HepG2 (cell line): ENCODE data around the gene RELL2. TPM values are rescaled to one million over a fixed set of nuclear protein-coding genes. Genes with fewer than 3 reads are reported as not detected.

ENCODE experiments used
- ATAC-seq: fragments of 200-7000 bp; cut with Tn5 transposase; 3 replicates; pipeline ENCODE4 v1.9.1; 2020; ENCODE audit warnings: mild to moderate bottlenecking, moderate library complexity
- BruUV-seq: library from RNA; stranded (reverse); fragments of 400-500 nt; replicated peaks from 2 replicates; lab custom pipeline; 2021; lab: Mats Ljungman, UMichigan
- CTCF ChIA-PET: fragments of 300-600 bp; formaldehyde crosslinking; extraction: SDS; loops from one replicate; lab custom pipeline; 2021; ENCODE audit warnings: low total read pairs, inconsistent platforms, low intra/inter-chr PET ratio; lab: Yijun Ruan, JAX
- POLR2A ChIA-PET: fragments of 350-600 bp; sonication (Branson Sonifier 250); formaldehyde crosslinking; loops from one replicate; lab custom pipeline; 2020; ENCODE audit warnings: antibody characterized with exemption, inconsistent platforms; lab: Yijun Ruan, JAX
- DNase-seq: peaks from one replicate; pipeline ENCODE4 v3.0.0-alpha.2; 2015; ENCODE audit warnings: low spot score
- FAIRE-seq: peaks from 3 replicates; lab custom pipeline; 2011; peaks lifted over from hg19 to GRCh38; lab: Jason Lieb, UNC
- H2AFZ ChIP-seq: one replicate; pipeline ENCODE4 v1.6.1; 2011; ENCODE audit warnings: low read length, inconsistent platforms
- H3K27ac ChIP-seq: fragments of 300-600 bp; 3 replicates; pipeline ENCODE4 v1.8.0; 2011; ENCODE audit warnings: mixed run types, mild to moderate bottlenecking, mixed read lengths, low read length, inconsistent platforms; ENCODE audit not compliant: insufficient read depth; ENCODE audit errors: extremely low read length
- H3K27me3 ChIP-seq, 2 experiments: fragments of 200-600 bp in 1 of 2; 2 replicates in 1 of 2; 3 replicates in 1 of 2; pipeline versions ENCODE4 v1.6.0 to v1.8.0; 2011; ENCODE audit warnings: low read length in 2 of 2, mild to moderate bottlenecking in 2 of 2, moderate library complexity in 2 of 2, inconsistent platforms in 1 of 2; ENCODE audit not compliant: insufficient read depth in 2 of 2, control insufficient read depth in 1 of 2
- H3K36me3 ChIP-seq, 2 experiments: fragments of 200-600 bp in 1 of 2; replicated peaks in 1 of 2; 2 replicates in 1 of 2; 3 replicates in 1 of 2; pipeline versions ENCODE4 v1.5.1 to v1.8.0; 2011; ENCODE audit warnings: low read length in 2 of 2, inconsistent platforms in 1 of 2; ENCODE audit not compliant: insufficient read depth in 2 of 2, control insufficient read depth in 1 of 2
- H3K4me1 ChIP-seq: 2 replicates; pipeline ENCODE4 v1.5.1; 2012; ENCODE audit warnings: low read length, inconsistent platforms; ENCODE audit not compliant: insufficient read depth
- H3K4me2 ChIP-seq: 2 replicates; pipeline ENCODE4 v1.6.0; 2011; ENCODE audit warnings: low read depth, low read length, inconsistent platforms
- H3K4me3 ChIP-seq, 3 experiments: fragments of 200-600 bp in 1 of 3; sonication (generic), shearing (Covaris generic) in 1 of 3; replicated peaks in 1 of 3; 2 replicates each; pipeline ENCODE4 v1.5.1; 2011 to 2016; ENCODE audit warnings: low read length in 3 of 3, inconsistent platforms in 2 of 3, low read depth in 2 of 3, mild to moderate bottlenecking in 2 of 3, control low read depth in 1 of 3, mixed read lengths in 1 of 3; ENCODE audit not compliant: insufficient read depth in 1 of 3
- H3K79me2 ChIP-seq: one replicate; pipeline ENCODE4 v1.6.1; 2011; ENCODE audit warnings: low read length, inconsistent platforms; ENCODE audit not compliant: insufficient read depth
- H3K9ac ChIP-seq: 2 replicates; pipeline ENCODE4 v1.6.0; 2011; ENCODE audit warnings: mild to moderate bottlenecking, low read depth, low read length, inconsistent platforms; ENCODE audit not compliant: insufficient read depth
- H3K9me3 ChIP-seq: 2 replicates; pipeline ENCODE4 v1.5.1; 2012; ENCODE audit warnings: mild to moderate bottlenecking, low read length
- H4K20me1 ChIP-seq: 2 replicates; pipeline ENCODE4 v1.6.0; 2011; ENCODE audit warnings: inconsistent platforms, mild to moderate bottlenecking, low read length, moderate library complexity; ENCODE audit not compliant: insufficient read depth
- ATF7-NPFF ChIP-seq: sonication (generic); formaldehyde crosslinking; IDR thresholded peaks from 2 replicates; pipeline ENCODE4 v1.8.1; 2023; ENCODE audit warnings: mild to moderate bottlenecking, low read depth, missing genetic modification reagents, moderate library complexity
- GABPB1 ChIP-seq: IDR thresholded peaks from 2 replicates; pipeline ENCODE4 v1.6.1; 2016; ENCODE audit warnings: mild to moderate bottlenecking, missing genetic modification reagents, moderate library complexity, missing compliant biosample characterization
- MTERF4 ChIP-seq: sonication (generic); formaldehyde crosslinking; IDR thresholded peaks from 2 replicates; pipeline ENCODE4 v1.8.0; 2023; ENCODE audit warnings: mild to moderate bottlenecking, missing genetic modification reagents
- NR2C2 ChIP-seq: sonication (generic); formaldehyde crosslinking; IDR thresholded peaks from 2 replicates; pipeline ENCODE4 v1.4.0; 2020; ENCODE audit warnings: missing genetic modification reagents, mild to moderate bottlenecking, moderate library complexity, borderline replicate concordance
- PAX8 ChIP-seq: sonication (generic); formaldehyde crosslinking; IDR thresholded peaks from 2 replicates; pipeline ENCODE4 v1.8.0; 2022; ENCODE audit warnings: mild to moderate bottlenecking, missing genetic modification reagents, borderline replicate concordance
- PCBP1 ChIP-seq: fragments of 200-400 bp; formaldehyde crosslinking; IDR thresholded peaks from 2 replicates; pipeline ENCODE4 v1.6.1; 2017; ENCODE audit warnings: mild to moderate bottlenecking, low read depth, low read length, borderline replicate concordance
- SETDB1 ChIP-seq: sonication (generic); formaldehyde crosslinking; IDR thresholded peaks from 2 replicates; pipeline ENCODE4 v1.5.1; 2020; ENCODE audit warnings: missing genetic modification reagents, mild to moderate bottlenecking, borderline replicate concordance
- SP1 ChIP-seq, 2 experiments: fragments of 450-650 bp in 1 of 2; sonication (generic) in 1 of 2; formaldehyde crosslinking in 1 of 2; IDR thresholded peaks; 2 replicates each; pipeline versions ENCODE4 v1.4.0 to v1.6.1; 2016 to 2020; ENCODE audit warnings: missing genetic modification reagents in 1 of 2
- SRSF1 ChIP-seq: fragments of 200-400 bp; formaldehyde crosslinking; optimal IDR thresholded peaks from 2 replicates; pipeline ENCODE3; 2017; ENCODE audit warnings: mild to moderate bottlenecking, low read depth, low read length, moderate library complexity
- ZBTB38 ChIP-seq: sonication (generic); formaldehyde crosslinking; IDR thresholded peaks from 2 replicates; pipeline ENCODE4 v1.5.1; 2020; ENCODE audit warnings: mild to moderate bottlenecking, missing genetic modification reagents
- ZC3H4 ChIP-seq: sonication (generic); formaldehyde crosslinking; IDR thresholded peaks from 2 replicates; pipeline ENCODE4 v1.4.0; 2020; ENCODE audit warnings: missing genetic modification reagents, borderline replicate concordance
- ZEB1 ChIP-seq: IDR thresholded peaks from 2 replicates; pipeline ENCODE4 v1.6.1; 2012; ENCODE audit warnings: mild to moderate bottlenecking, low read depth, inconsistent platforms; ENCODE audit not compliant: insufficient replicate concordance
- ZNF281 ChIP-seq: sonication (generic); formaldehyde crosslinking; IDR thresholded peaks from 2 replicates; pipeline ENCODE4 v1.4.0; 2020; ENCODE audit warnings: missing genetic modification reagents, borderline replicate concordance
- ZNF574 ChIP-seq: sonication (generic); formaldehyde crosslinking; IDR thresholded peaks from 2 replicates; pipeline ENCODE4 v1.4.0; 2020; ENCODE audit warnings: missing genetic modification reagents
- ZNF777 ChIP-seq: sonication (generic); formaldehyde crosslinking; IDR thresholded peaks from 2 replicates; pipeline ENCODE4 v1.4.0; 2020; ENCODE audit warnings: missing genetic modification reagents
- whole genome bisulfite sequencing: methylation state at CpG from one replicate; pipeline ENCODE4 v1.1.6; 2017; ENCODE audit warnings: low lambda C conversion rate; 5-methylcytosine and 5-hydroxymethylcytosine counted together
- in situ Hi-C: cut with HindIII; loops from 2 replicates; pipeline ENCODE4 v1.10.0; 2017; ENCODE audit warnings: low pct_unique_long_range_greater_than_20kb; ENCODE audit not compliant: extremely low pct_ligation_motif_present
- intact Hi-C: fragments of 100-400 bp; cut with micrococcal nuclease; formaldehyde crosslinking; loops from one replicate; pipeline ENCODE4 v1.10.0; 2022; ENCODE audit not compliant: unreplicated experiment
- polyA plus RNA-seq, 8 experiments: library from polyadenylated mRNA; depleted of rRNA in 3 of 8; stranded (reverse) in 7 of 8; unstranded in 1 of 8; fragments of >200 nt; fragmentation: Illumina TruSeq in 4 of 8; extraction: Trizol in 4 of 8; gene quantifications; 2 replicates each; pipeline versions ENCODE4 v1.2.1 to v1.2.3, GENCODE V29; 2011 to 2016; ENCODE audit warnings: low read depth in 4 of 8, missing spikeins in 1 of 8, mixed read lengths in 1 of 8; ENCODE audit not compliant: insufficient read depth in 1 of 8
- total RNA-seq, 5 experiments: library from RNA; depleted of rRNA; stranded (reverse); fragments of >200 nt; fragmentation: Illumina TruSeq; extraction: Trizol; gene quantifications; 2 replicates each; pipeline ENCODE4 v1.2.3, GENCODE V29; 2016; ENCODE audit warnings: low read depth in 1 of 5

Gene RELL2
- total and polyA plus RNA-seq, 2 of the 13 experiments (the other 11 are each of a cell fraction or from before 2014, with no cell fraction given) = 6.4 to 8.3 TPM

GRCh38 chr5:141637767-141638419, 1.1 kb downstream of the RELL2 start:
- H3K4me1 ChIP-seq = peaks cover 29% of the 10 kb centered on the region
- H3K9me3 ChIP-seq = no peaks in the 10 kb centered on the region
- in situ Hi-C loops (loop anchor here (5.0 kb wide), 1 partner anchor 46 kb away; no protein-coding TSS in a partner anchor), intact Hi-C loops (loop anchor here (1.0 kb wide), 1 partner anchor 46 kb away; no protein-coding TSS in a partner anchor)
- ChIA-PET POLR2A (interaction anchor here (1.2 to 3.1 kb wide), 14 partner anchors 9 to 331 kb away, joined by 3 to 35 read pairs (median 8); partner anchors contain the start of genes DELE1, DIAPH1, FCHSD1 and RNF14), CTCF (no interaction called here)
- peak overlapping the region; percentile 75 for H3K27ac ChIP-seq
- H3K79me2 ChIP-seq = peaks cover 33% of the 10 kb centered on the region
- H3K4me2 ChIP-seq = peak overlapping the region; percentile 95
- peaks cover 7% of the 10 kb centered on the region for H4K20me1 ChIP-seq
- H3K4me3 ChIP-seq = peak overlapping the region; percentile 91 to 99 (median 99)
- DNase-seq (peak; percentile 37), ATAC-seq (peak; percentile 56), FAIRE-seq (no peak)
- H3K36me3 ChIP-seq = peaks cover 2 to 16% of the 10 kb centered on the region in 2 experiments; a peak in 1 of 5 replicates
- H2AFZ ChIP-seq = peak overlapping the region; percentile 1
- BruUV-seq = TSS peak; percentile 47
- H3K9ac ChIP-seq = peak overlapping the region; percentile 69
- H3K27me3 ChIP-seq = no peaks in the 10 kb centered on the region; a peak in 1 of 5 replicates
- 11% methylated on average over 22 of the region's 40 CpGs for WGBS
- TF ChIP-seq SETDB1 (CRISPR knock-in tag) (no peak), ZNF281 (CRISPR knock-in tag) (peak; percentile 88; the same call in 1 of the 2 replicates), NR2C2 (CRISPR knock-in tag) (no peak), ZC3H4 (CRISPR knock-in tag) (0 out of 2 replicates have a peak, but pooled peaks have one; percentile 35), SRSF1 (peak; percentile 1), ATF7-NPFF (CRISPR knock-in tag) (peak; percentile 45; the same call in 1 of the 2 replicates), ZNF574 (CRISPR knock-in tag) (peak; percentile 4; the same call in 1 of the 2 replicates), PCBP1 (peak; percentile 67; the same call in 1 of the 2 replicates), GABPB1 (peak; percentile 45; the same call in 1 of the 2 replicates), ZBTB38 (CRISPR knock-in tag) (peak; percentile 70), ZNF777 (peak; percentile 98), SP1 (IDR thresholded peaks at IDR 0.05) (no peak), SP1 (CRISPR knock-in tag; IDR thresholded peaks at IDR 0.05) (peak; percentile 11; the same call in 1 of the 2 replicates), PAX8 (CRISPR knock-in tag) (no peak), MTERF4 (CRISPR knock-in tag) (0 out of 2 replicates have a peak, but pooled peaks have one; percentile 47), ZEB1 (no peak)
